ENCODE results near the gene LHFPL6. TPM values are rescaled to one million over a fixed set of nuclear protein-coding genes. Genes with fewer than 3 reads are reported as not detected.

The LHFPL6 gene
- total RNA-seq, 1 experiment from 2014 or later, result 3.1 TPM

- in situ Hi-C loops (cut with HindIII; ENCODE audit: low pct_unique_long_range_greater_than_20kb, low sequenced_read_pairs), result no loop called here
- DNase-seq (ENCODE audit: low read depth), result peak; percentile 61
These were observed 37.7 kb downstream of the LHFPL6 start for GRCh38 chr13:39565036-39565949.

GRCh38 chr13:39563470-39563735 lies 39.6 kb downstream of the LHFPL6 start:
- no peak for DNase-seq (ENCODE audit: low read depth)
- in situ Hi-C loops (cut with HindIII; ENCODE audit: low pct_unique_long_range_greater_than_20kb, low sequenced_read_pairs), result no loop called here

GRCh38 chr13:39561971-39562370 lies 41.0 kb downstream of the LHFPL6 start:
- in situ Hi-C loops (cut with HindIII; ENCODE audit: low pct_unique_long_range_greater_than_20kb, low sequenced_read_pairs), result no loop called here
- no peak for DNase-seq (ENCODE audit: low read depth)

DNA sequence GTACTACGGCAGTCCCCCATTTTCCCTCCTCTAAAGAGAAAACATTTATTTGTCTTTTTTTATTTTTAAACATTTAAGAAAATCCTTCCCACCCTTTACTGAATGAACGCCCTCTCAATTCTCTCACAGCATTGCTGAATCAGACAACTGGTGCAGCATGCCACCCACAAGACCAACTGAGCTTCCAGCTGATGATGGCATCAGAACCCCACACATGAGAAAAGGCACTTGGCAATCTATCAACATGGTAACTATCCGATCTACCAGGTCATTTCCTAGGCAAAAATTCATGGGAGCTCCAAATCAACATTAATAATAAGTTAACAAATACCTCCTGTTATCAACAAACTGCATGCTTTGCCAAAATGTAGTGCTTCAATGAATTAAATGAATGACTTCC lies 43.1 kb downstream of the LHFPL6 start:
- DNase-seq (ENCODE audit: low read depth), result no peak
- in situ Hi-C loops (cut with HindIII; ENCODE audit: low pct_unique_long_range_greater_than_20kb, low sequenced_read_pairs), result no loop called here

DNA sequence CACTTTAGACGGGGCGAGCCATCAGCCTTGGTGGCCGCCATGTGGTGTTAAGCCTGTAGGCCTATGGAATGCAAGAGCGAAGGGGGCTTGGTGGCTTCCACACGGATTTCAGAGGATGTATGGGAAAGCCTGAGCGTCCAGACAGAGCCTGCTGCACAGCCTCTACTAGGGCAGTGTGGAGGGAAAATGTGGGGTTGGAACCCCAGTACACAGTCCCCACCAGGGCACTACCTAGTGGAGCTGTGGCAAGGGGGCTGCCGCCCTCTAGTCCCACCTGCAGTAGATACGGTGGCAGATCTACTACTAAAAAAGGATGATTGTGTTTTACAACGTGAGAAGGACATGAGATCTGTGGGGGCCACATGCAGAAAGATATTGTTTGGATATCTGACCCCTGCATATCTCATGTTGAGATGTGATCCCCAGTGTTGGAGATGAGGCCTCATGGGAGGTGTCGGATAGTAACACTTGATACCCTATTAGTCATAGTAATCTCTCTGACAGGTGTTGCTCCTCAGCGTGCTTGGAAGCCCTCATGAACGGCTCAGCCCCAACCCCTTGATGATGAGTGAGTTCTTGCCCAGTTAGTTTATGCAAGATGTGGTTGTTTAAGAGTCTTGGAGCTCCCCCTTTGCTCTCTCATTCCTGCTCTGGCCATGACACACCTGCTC lies 45.6 kb downstream of the LHFPL6 start:
- DNase-seq (ENCODE audit: low read depth), result no peak
- in situ Hi-C loops (cut with HindIII; ENCODE audit: low pct_unique_long_range_greater_than_20kb, low sequenced_read_pairs), result no loop called here

DNA sequence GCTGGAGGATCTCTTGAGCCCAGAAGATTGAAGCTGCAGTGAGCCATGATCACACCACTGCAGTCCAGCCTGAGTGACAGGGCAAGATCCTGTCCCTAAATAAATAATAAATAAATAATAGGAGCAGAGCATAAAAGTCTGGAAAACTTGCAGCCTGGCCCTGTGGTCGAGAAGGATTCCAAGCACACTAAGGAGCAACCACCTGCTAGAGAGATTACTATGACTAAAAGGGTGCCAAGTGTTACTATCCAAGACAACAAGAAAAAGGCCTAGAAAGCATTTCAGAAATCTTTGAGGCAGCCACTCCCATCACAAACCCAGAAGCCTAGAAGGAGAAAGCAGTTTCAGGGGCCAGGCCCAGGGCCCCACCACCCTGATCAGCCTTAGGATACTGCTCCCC lies 46.1 kb downstream of the LHFPL6 start:
- DNase-seq (ENCODE audit: low read depth), result no peak
- in situ Hi-C loops (cut with HindIII; ENCODE audit: low pct_unique_long_range_greater_than_20kb, low sequenced_read_pairs), result no loop called here

- in situ Hi-C loops (cut with HindIII; ENCODE audit: low pct_unique_long_range_greater_than_20kb, low sequenced_read_pairs), result no loop called here
- no peak for DNase-seq (ENCODE audit: low read depth)
These were observed 48.6 kb downstream of the LHFPL6 start for GRCh38 chr13:39554371-39554770.

DNA sequence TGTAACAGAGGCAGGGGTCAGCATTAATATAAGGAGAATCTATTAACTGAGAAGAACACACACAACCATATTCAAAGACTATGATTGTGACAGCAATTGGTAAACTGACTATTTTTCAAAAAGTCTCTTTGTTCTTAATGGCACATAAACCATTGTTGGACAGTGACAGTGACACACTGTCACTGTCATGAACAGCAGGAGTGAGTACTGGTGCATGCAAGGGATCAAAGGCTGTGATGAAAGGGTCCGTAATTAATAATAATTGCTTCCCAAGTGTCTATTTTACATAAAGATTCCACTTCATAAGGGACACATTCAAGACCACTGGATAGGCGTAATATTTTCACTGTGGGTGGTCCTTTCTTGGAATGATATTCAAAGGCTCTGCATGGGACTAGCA lies 50.7 kb downstream of the LHFPL6 start:
- DNase-seq (ENCODE audit: low read depth), result no peak
- in situ Hi-C loops (cut with HindIII; ENCODE audit: low pct_unique_long_range_greater_than_20kb, low sequenced_read_pairs), result no loop called here

- in situ Hi-C loops (cut with HindIII; ENCODE audit: low pct_unique_long_range_greater_than_20kb, low sequenced_read_pairs), result no loop called here
- DNase-seq (ENCODE audit: low read depth), result no peak
These were observed 52.1 kb downstream of the LHFPL6 start for GRCh38 chr13:39550931-39551330.

GRCh38 chr13:39547108-39547507 lies 55.9 kb downstream of the LHFPL6 start:
- in situ Hi-C loops (cut with HindIII; ENCODE audit: low pct_unique_long_range_greater_than_20kb, low sequenced_read_pairs), result no loop called here
- no peak for DNase-seq (ENCODE audit: low read depth)

- in situ Hi-C loops (cut with HindIII; ENCODE audit: low pct_unique_long_range_greater_than_20kb, low sequenced_read_pairs), result no loop called here
- DNase-seq (ENCODE audit: low read depth), result no peak
These were observed 60.6 kb downstream of the LHFPL6 start for GRCh38 chr13:39542361-39542760.

- in situ Hi-C loops (cut with HindIII; ENCODE audit: low pct_unique_long_range_greater_than_20kb, low sequenced_read_pairs), result no loop called here
- DNase-seq (ENCODE audit: low read depth), result no peak
These were observed 61.9 kb downstream of the LHFPL6 start for GRCh38 chr13:39540929-39541605.

DNA sequence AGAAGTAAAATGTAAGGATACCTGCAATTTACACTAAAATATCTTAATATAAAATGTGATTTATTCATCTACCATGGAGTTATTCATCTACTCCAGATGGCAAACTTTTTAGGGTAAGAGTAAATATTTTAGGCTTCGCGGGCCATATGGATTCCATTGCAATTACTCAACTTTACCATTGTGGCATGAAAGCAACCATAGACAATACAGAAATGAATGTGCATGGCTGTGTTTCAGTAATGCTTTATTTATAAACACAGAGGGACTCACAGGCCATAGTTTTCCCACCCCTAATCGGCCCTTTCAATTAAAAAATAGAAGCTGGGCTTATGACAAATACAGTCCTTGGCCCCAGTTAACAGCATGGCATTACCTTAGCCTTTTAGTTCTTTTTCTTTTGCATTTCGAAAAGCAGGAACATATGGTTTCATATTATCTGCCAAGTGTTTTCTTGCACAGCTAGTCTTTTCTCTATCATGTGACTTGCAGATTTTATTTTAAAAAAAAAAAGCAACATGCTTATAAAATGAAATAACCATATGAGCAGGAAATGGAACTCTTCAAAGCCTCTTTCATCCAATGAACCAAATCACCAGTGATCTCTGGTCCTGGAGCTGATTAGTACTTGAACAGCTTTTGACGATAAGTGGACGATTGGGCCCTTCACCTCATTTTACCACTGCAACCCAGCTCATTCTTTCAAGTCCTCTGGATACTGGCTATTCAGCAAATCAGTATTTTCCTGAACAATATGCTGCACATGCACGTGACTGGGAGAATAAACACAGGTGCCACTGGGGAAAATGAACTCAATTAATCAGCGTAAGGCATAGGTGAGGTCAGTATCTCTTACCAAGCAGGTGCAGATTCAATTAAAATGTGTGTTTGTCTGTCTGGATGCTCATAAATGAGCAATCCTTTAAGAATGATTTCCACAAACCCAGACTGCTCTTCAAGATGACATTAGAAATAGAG lies 63.9 kb downstream of the LHFPL6 start:
- DNase-seq (ENCODE audit: low read depth), result no peak
- in situ Hi-C loops (cut with HindIII; ENCODE audit: low pct_unique_long_range_greater_than_20kb, low sequenced_read_pairs), result no loop called here

- in situ Hi-C loops (cut with HindIII; ENCODE audit: low pct_unique_long_range_greater_than_20kb, low sequenced_read_pairs), result no loop called here
- DNase-seq (ENCODE audit: low read depth), result no peak
These were observed 66.1 kb downstream of the LHFPL6 start for GRCh38 chr13:39536906-39537305.

DNA sequence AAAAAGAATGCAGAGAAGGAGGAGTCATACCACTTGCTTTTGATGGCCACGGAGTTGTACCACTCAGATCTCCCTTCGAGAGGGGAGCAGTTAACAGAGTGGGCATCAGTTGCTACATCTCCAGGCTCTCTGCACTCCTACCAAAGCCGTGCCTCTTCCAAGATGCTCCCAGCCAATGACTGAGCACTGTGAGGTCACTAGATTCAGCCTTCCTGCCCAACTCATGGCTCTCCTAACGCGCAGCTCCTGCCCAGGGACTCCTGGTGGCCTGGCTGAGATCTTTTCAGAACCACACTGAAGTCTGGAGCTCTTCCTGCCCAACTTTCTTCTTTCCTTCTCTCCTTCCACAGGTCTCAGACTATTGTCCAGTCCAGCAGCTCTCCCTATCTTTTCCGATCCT lies 66.7 kb downstream of the LHFPL6 start:
- no peak for DNase-seq (ENCODE audit: low read depth)
- in situ Hi-C loops (cut with HindIII; ENCODE audit: low pct_unique_long_range_greater_than_20kb, low sequenced_read_pairs), result no loop called here

DNA sequence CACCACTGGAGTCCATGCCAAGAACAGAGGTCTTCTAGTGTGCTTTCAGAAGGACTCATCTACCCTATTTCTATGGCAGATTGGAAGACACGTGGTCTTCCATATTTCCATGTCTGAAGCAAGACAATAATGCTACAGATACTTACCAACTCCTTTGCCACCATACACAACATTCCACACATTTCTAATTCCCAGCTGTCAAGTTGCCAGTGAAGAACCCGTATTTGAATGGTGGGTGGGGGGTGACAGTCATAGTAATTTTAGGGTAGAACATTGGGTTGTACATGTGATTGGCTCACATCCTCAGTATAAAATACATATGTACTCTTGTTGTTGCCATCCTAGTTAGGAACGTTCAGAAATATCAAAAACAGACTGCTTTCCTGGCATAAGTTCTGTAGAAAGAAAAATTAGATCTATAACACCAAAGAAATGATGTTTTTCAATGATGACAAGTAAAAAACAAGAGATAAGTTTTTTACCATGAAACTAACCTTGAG lies 69.3 kb downstream of the LHFPL6 start:
- DNase-seq (ENCODE audit: low read depth), result no peak
- in situ Hi-C loops (cut with HindIII; ENCODE audit: low pct_unique_long_range_greater_than_20kb, low sequenced_read_pairs), result no loop called here

DNA sequence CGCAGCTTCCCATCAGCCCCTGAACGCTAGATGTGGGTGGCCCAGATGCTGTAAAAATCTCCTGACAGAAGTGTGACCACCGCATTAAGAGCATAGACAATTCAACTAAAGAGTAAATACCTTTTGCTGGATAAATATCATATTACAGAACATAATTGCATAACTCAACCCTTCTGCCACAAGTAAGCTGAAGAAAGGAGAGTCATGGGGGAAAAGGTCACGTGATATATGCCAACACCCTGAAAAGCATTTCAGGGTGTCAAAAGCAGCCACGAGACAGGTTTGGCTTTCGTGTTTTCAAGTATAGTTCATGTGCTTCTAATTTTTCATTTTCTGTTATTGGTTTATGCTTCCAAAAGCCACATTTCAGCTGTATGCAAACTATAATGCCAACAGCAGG lies 71.3 kb downstream of the LHFPL6 start:
- in situ Hi-C loops (cut with HindIII; ENCODE audit: low pct_unique_long_range_greater_than_20kb, low sequenced_read_pairs), result no loop called here
- DNase-seq (ENCODE audit: low read depth), result no peak

- in situ Hi-C loops (cut with HindIII; ENCODE audit: low pct_unique_long_range_greater_than_20kb, low sequenced_read_pairs), result no loop called here
- DNase-seq (ENCODE audit: low read depth), result no peak
These were observed 72.1 kb downstream of the LHFPL6 start for GRCh38 chr13:39530916-39531315.
